H9 (cell line): Measurements from ENCODE around the gene CCDC134. TPM values are rescaled to one million over a fixed set of nuclear protein-coding genes. Genes with fewer than 3 reads are reported as not detected.

ENCODE experiments used
- DNase-seq: peaks from one replicate; pipeline ENCODE4 v3.0.0-alpha.2; 2017
- H2AFZ ChIP-seq: one replicate; pipeline ENCODE4 v1.6.1; 2013; ENCODE audit warnings: mild to moderate bottlenecking, low read length, control low read depth, moderate library complexity
- H2AK5ac ChIP-seq: 2 replicates; pipeline ENCODE4 v1.6.1; 2013; ENCODE audit warnings: low read length, control low read depth, mixed read lengths; ENCODE audit not compliant: insufficient read length
- H2BK120ac ChIP-seq: one replicate; pipeline ENCODE4 v1.6.1; 2013; ENCODE audit warnings: low read depth, mild to moderate bottlenecking, low read length, control low read depth, inconsistent platforms; ENCODE audit not compliant: poor library complexity, severe bottlenecking
- H2BK12ac ChIP-seq: 2 replicates; pipeline ENCODE4 v1.6.1; 2013; ENCODE audit warnings: low read length, control low read depth, mixed read lengths, low read depth; ENCODE audit not compliant: insufficient read length
- H2BK15ac ChIP-seq: 2 replicates; pipeline ENCODE4 v1.6.1; 2013; ENCODE audit warnings: low read depth, low read length, control low read depth
- H2BK20ac ChIP-seq: one replicate; pipeline ENCODE4 v1.6.1; 2013; ENCODE audit warnings: low read depth, mild to moderate bottlenecking, low read length, control low read depth, inconsistent platforms; ENCODE audit not compliant: poor library complexity, severe bottlenecking
- H2BK5ac ChIP-seq: 2 replicates; pipeline ENCODE4 v1.6.1; 2013; ENCODE audit warnings: low read length, control low read depth, mixed read lengths; ENCODE audit not compliant: insufficient read length
- H3K14ac ChIP-seq: 2 replicates; pipeline ENCODE4 v1.6.1; 2013; ENCODE audit warnings: low read length, control low read depth; ENCODE audit not compliant: insufficient read depth
- H3K18ac ChIP-seq: 2 replicates; pipeline ENCODE4 v1.6.1; 2013; ENCODE audit warnings: low read depth, mild to moderate bottlenecking, mixed read lengths, low read length, control low read depth; ENCODE audit not compliant: insufficient read length
- H3K23ac ChIP-seq: 2 replicates; pipeline ENCODE4 v1.6.1; 2013; ENCODE audit warnings: low read length, control low read depth, mixed read lengths, low read depth; ENCODE audit not compliant: insufficient read length
- H3K23me2 ChIP-seq: 2 replicates; pipeline ENCODE4 v1.6.1; 2013; ENCODE audit warnings: low read depth, mild to moderate bottlenecking, mixed read lengths, low read length, control low read depth; ENCODE audit not compliant: insufficient read length, poor library complexity, severe bottlenecking
- H3K27ac ChIP-seq: 2 replicates; pipeline ENCODE4 v1.5.1; 2013; ENCODE audit warnings: low read length, control low read depth, mixed read lengths, low read depth; ENCODE audit not compliant: insufficient read length
- H3K27me3 ChIP-seq: 2 replicates; pipeline ENCODE4 v1.6.1; 2013; ENCODE audit warnings: low read length, control low read depth, inconsistent platforms; ENCODE audit not compliant: insufficient read depth
- H3K4ac ChIP-seq: 2 replicates; pipeline ENCODE4 v1.6.1; 2013; ENCODE audit warnings: low read depth, mild to moderate bottlenecking, control low read depth, inconsistent platforms, low read length, moderate library complexity
- H3K4me1 ChIP-seq: 2 replicates; pipeline ENCODE4 v1.6.1; 2013; ENCODE audit warnings: low read length, control low read depth, inconsistent platforms; ENCODE audit not compliant: insufficient read depth
- H3K4me2 ChIP-seq: 2 replicates; pipeline ENCODE4 v1.6.1; 2013; ENCODE audit warnings: low read length, control low read depth, mixed read lengths; ENCODE audit not compliant: insufficient read length, insufficient read depth
- H3K56ac ChIP-seq: 2 replicates; pipeline ENCODE4 v1.6.1; 2013; ENCODE audit warnings: low read depth, mild to moderate bottlenecking, mixed read lengths, low read length, control low read depth; ENCODE audit not compliant: insufficient read length
- H3K79me1 ChIP-seq: 2 replicates; pipeline ENCODE4 v1.6.1; 2013; ENCODE audit warnings: low read depth, mild to moderate bottlenecking, moderate library complexity, low read length, control low read depth, inconsistent platforms; ENCODE audit not compliant: insufficient read depth, poor library complexity, severe bottlenecking
- H3K79me2 ChIP-seq: 2 replicates; pipeline ENCODE4 v1.6.1; 2013; ENCODE audit warnings: low read length, control low read depth, inconsistent platforms; ENCODE audit not compliant: insufficient read depth
- H3K9ac ChIP-seq: 2 replicates; pipeline ENCODE4 v1.6.1; 2013; ENCODE audit warnings: low read length, control low read depth, mixed read lengths; ENCODE audit not compliant: insufficient read length; ENCODE audit errors: extremely low read depth
- H3K9me3 ChIP-seq: one replicate; pipeline ENCODE4 v1.6.1; 2013; ENCODE audit warnings: low read depth, low read length, inconsistent platforms; ENCODE audit not compliant: control insufficient read depth
- H3T11ph ChIP-seq: one replicate; pipeline ENCODE4 v1.6.1; 2013; ENCODE audit warnings: mild to moderate bottlenecking, low read length, control low read depth, inconsistent platforms
- H4K20me1 ChIP-seq: one replicate; pipeline ENCODE4 v1.6.1; 2013; ENCODE audit not compliant: control insufficient read depth, insufficient read length, insufficient read depth
- H4K5ac ChIP-seq: 2 replicates; pipeline ENCODE4 v1.6.1; 2013; ENCODE audit warnings: low read depth, mild to moderate bottlenecking, mixed read lengths, low read length, control low read depth; ENCODE audit not compliant: insufficient read length
- H4K8ac ChIP-seq: replicated peaks from 2 replicates; pipeline ENCODE4 v1.6.1; 2013; ENCODE audit warnings: low read length, control low read depth, mixed read lengths, low read depth; ENCODE audit not compliant: insufficient read length
- H4K91ac ChIP-seq: 2 replicates; pipeline ENCODE4 v1.6.1; 2013; ENCODE audit warnings: low read depth, mild to moderate bottlenecking, moderate library complexity, mixed read lengths, low read length, control low read depth; ENCODE audit not compliant: insufficient read length
- H3K27ac Mint-ChIP-seq, 3 experiments: 2 replicates in 2 of 3; 3 replicates in 1 of 3; pipeline ENCODE4 v1.8.0; 2020 to 2021; ENCODE audit warnings: mixed read lengths in 3 of 3, mild to moderate bottlenecking in 1 of 3, moderate library complexity in 1 of 3
- H3K27me3 Mint-ChIP-seq: 2 replicates; pipeline ENCODE4 v1.8.0; 2021; ENCODE audit warnings: low read depth, mild to moderate bottlenecking, moderate library complexity, mixed read lengths
- H3K36me3 Mint-ChIP-seq, 3 experiments: 2 replicates in 2 of 3; 3 replicates in 1 of 3; pipeline ENCODE4 v1.8.0; 2020 to 2021; ENCODE audit warnings: low read depth in 3 of 3, mixed read lengths in 3 of 3; ENCODE audit not compliant: insufficient read depth in 1 of 3
- H3K4me1 Mint-ChIP-seq, 2 experiments: 2 replicates each; pipeline ENCODE4 v1.8.0; 2020; ENCODE audit warnings: mixed read lengths in 2 of 2
- H3K4me3 Mint-ChIP-seq, 2 experiments: 2 replicates in 1 of 2; 3 replicates in 1 of 2; pipeline ENCODE4 v1.8.0; 2020 to 2021; ENCODE audit warnings: mild to moderate bottlenecking in 2 of 2, mixed read lengths in 2 of 2, moderate library complexity in 1 of 2
- H3K9me3 Mint-ChIP-seq, 2 experiments: 2 replicates in 1 of 2; 3 replicates in 1 of 2; pipeline ENCODE4 v1.8.0; 2020; ENCODE audit warnings: mild to moderate bottlenecking in 2 of 2, mixed read lengths in 2 of 2, moderate library complexity in 1 of 2
- WGBS: extraction: QIAGEN DNeasy Blood & Tissue Kit; methylation state at CpG from one replicate; pipeline ENCODE4 v1.1.7; 2013; ENCODE audit warnings: missing lambda C conversion rate, low lambda C conversion rate, mixed read lengths; ENCODE audit not compliant: insufficient read length; ENCODE audit errors: extremely low coverage; 5-methylcytosine and 5-hydroxymethylcytosine counted together
- long read RNA-seq: library from polyadenylated mRNA; unstranded; transcript quantifications from one replicate; pipeline ENCODE4 v2.0.0, GENCODE V29; 2020
- total RNA-seq: library from RNA; stranded (reverse); gene quantifications from 2 replicates; pipeline ENCODE4 v1.2.1, GENCODE V29; 2021
- TF ChIP-seq, protein P1 (sequence below): fragments of 200-600 bp; sonication (generic); conservative IDR thresholded peaks from 3 replicates; pipeline ENCODE4 v1.8.0; 2021; ENCODE audit warnings: antibody characterized with exemption, mild to moderate bottlenecking

The CCDC134 gene
- 19.3 and 20.7 TPM in 2 replicates for total RNA-seq
- long read RNA-seq, transcript CCDC134-201 (7 exons, 1,270 nt), result major isoform, 15 of 32 reads
- long read RNA-seq, partial matches to known transcripts, result 1 of 32 reads
- long read RNA-seq, other reads (novel, unspliced or antisense), result 16 of 32 reads

GRCh38 chr22:41800348-41801146 is at the start of gene CCDC134:
Gene CCDC134, plus strand, starts transcription at chr22:41800679. Its CDS starts 8,212 bp downstream, at chr22:41808891.
- Histone ChIP-seq H4K91ac (no peak within 1 kb of the TSS), H2AFZ (no peak within 1 kb of the TSS), H2BK15ac (no peak within 1 kb of the TSS), H3K56ac (no peak within 1 kb of the TSS), H2BK20ac (no peak within 1 kb of the TSS), H3K4me1 (peaks cover 6% of the 10 kb centered on the region; the same call in 1 of the 2 replicates), H4K8ac (no peak within 1 kb of the TSS), H2BK120ac (no peak within 1 kb of the TSS), H3K23me2 (peaks cover 15% of the 10 kb centered on the region), H2AK5ac (peak within 1 kb of the TSS; percentile 4), H3T11ph (no peak within 1 kb of the TSS), H3K4me2 (peak within 1 kb of the TSS; percentile 90), H4K5ac (peak within 1 kb of the TSS; percentile 7), H3K23ac (no peak within 1 kb of the TSS), H3K79me1 (peaks cover 6% of the 10 kb centered on the region), H2BK12ac (no peak within 1 kb of the TSS), H3K18ac (peak within 1 kb of the TSS; percentile 89), H2BK5ac (no peak within 1 kb of the TSS), H3K27me3 (no peaks in the 10 kb centered on the region), H3K9me3 (no peaks in the 10 kb centered on the region), H4K20me1 (no peaks in the 10 kb centered on the region), H3K27ac (peak within 1 kb of the TSS; percentile 2), H3K14ac (peak within 1 kb of the TSS; percentile 87), H3K79me2 (peaks cover 7% of the 10 kb centered on the region; the same call in 1 of the 2 replicates), H3K4ac (no peak within 1 kb of the TSS), H3K9ac (peak within 1 kb of the TSS; percentile 78)
- no peaks in the 10 kb centered on the region for H3K27me3 Mint-ChIP-seq
- peaks cover 4 to 13% (median 5%) of the 10 kb centered on the region in 3 experiments; a peak in 6 of 7 replicates for H3K36me3 Mint-ChIP-seq
- WGBS, result no CpG with 5 or more reads among the region's 52 CpGs
- H3K4me3 Mint-ChIP-seq, result peak within 1 kb of the TSS; percentile 92 to 97
- peak; percentile 93 for DNase-seq
- H3K4me1 Mint-ChIP-seq, result peaks cover 32 to 33% of the 10 kb centered on the region in 2 experiments
- H3K9me3 Mint-ChIP-seq, result no peaks in the 10 kb centered on the region
- TF ChIP-seq, protein P1, sequence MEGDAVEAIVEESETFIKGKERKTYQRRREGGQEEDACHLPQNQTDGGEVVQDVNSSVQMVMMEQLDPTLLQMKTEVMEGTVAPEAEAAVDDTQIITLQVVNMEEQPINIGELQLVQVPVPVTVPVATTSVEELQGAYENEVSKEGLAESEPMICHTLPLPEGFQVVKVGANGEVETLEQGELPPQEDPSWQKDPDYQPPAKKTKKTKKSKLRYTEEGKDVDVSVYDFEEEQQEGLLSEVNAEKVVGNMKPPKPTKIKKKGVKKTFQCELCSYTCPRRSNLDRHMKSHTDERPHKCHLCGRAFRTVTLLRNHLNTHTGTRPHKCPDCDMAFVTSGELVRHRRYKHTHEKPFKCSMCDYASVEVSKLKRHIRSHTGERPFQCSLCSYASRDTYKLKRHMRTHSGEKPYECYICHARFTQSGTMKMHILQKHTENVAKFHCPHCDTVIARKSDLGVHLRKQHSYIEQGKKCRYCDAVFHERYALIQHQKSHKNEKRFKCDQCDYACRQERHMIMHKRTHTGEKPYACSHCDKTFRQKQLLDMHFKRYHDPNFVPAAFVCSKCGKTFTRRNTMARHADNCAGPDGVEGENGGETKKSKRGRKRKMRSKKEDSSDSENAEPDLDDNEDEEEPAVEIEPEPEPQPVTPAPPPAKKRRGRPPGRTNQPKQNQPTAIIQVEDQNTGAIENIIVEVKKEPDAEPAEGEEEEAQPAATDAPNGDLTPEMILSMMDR, result no peak
- H3K27ac Mint-ChIP-seq, result peak within 1 kb of the TSS; percentile 93 to 98 (median 97); a peak in 6 of 7 replicates
